HepG2 (cell line): ENCODE measurements around the gene EXOC3L4. TPM values are rescaled to one million over a fixed set of nuclear protein-coding genes. Genes with fewer than 3 reads are reported as not detected.

ENCODE experiments used
- ATF7-NPFF ChIP-seq: sonication (generic); formaldehyde crosslinking; IDR thresholded peaks from 2 replicates; pipeline ENCODE4 v1.8.1; 2023; ENCODE audit warnings: mild to moderate bottlenecking, low read depth, missing genetic modification reagents, moderate library complexity
- FOSL2 ChIP-seq: sonication (generic); formaldehyde crosslinking; IDR thresholded peaks from 2 replicates; pipeline ENCODE4 v1.4.0; 2020; ENCODE audit warnings: missing genetic modification reagents
- FOXC1 ChIP-seq: sonication (generic); formaldehyde crosslinking; IDR thresholded peaks from 2 replicates; pipeline ENCODE4 v1.8.0; 2022; ENCODE audit warnings: mild to moderate bottlenecking, missing genetic modification reagents, borderline replicate concordance
- MBD4 ChIP-seq: IDR thresholded peaks from 2 replicates; pipeline ENCODE4 v1.6.1; 2012; ENCODE audit warnings: low read length, inconsistent platforms, borderline replicate concordance
- NR3C1 ChIP-seq: sonication (generic); formaldehyde crosslinking; IDR thresholded peaks from 2 replicates; pipeline ENCODE4 v1.4.0; 2020; ENCODE audit warnings: missing genetic modification reagents
- PHF21A ChIP-seq: sonication (generic); formaldehyde crosslinking; IDR thresholded peaks from 2 replicates; pipeline ENCODE4 v1.5.0; 2020; ENCODE audit warnings: mild to moderate bottlenecking, missing genetic modification reagents
- PPARG ChIP-seq: conservative IDR thresholded peaks from 2 replicates; pipeline ENCODE4 v1.6.1; 2016; ENCODE audit warnings: missing biosample characterization, missing genetic modification reagents
- ZBTB38 ChIP-seq: sonication (generic); formaldehyde crosslinking; IDR thresholded peaks from 2 replicates; pipeline ENCODE4 v1.5.1; 2020; ENCODE audit warnings: mild to moderate bottlenecking, missing genetic modification reagents
- ZSCAN22 ChIP-seq: sonication (generic); formaldehyde crosslinking; IDR thresholded peaks from 2 replicates; pipeline ENCODE4 v1.4.0; 2020; ENCODE audit warnings: mild to moderate bottlenecking, missing genetic modification reagents
- polyA plus RNA-seq, 8 experiments: library from polyadenylated mRNA; depleted of rRNA in 3 of 8; stranded (reverse) in 7 of 8; unstranded in 1 of 8; fragments of >200 nt; fragmentation: Illumina TruSeq in 4 of 8; extraction: Trizol in 4 of 8; gene quantifications; 2 replicates each; pipeline versions ENCODE4 v1.2.1 to v1.2.3, GENCODE V29; 2011 to 2016; ENCODE audit warnings: low read depth in 4 of 8, missing spikeins in 1 of 8, mixed read lengths in 1 of 8; ENCODE audit not compliant: insufficient read depth in 1 of 8
- total RNA-seq, 5 experiments: library from RNA; depleted of rRNA; stranded (reverse); fragments of >200 nt; fragmentation: Illumina TruSeq; extraction: Trizol; gene quantifications; 2 replicates each; pipeline ENCODE4 v1.2.3, GENCODE V29; 2016; ENCODE audit warnings: low read depth in 1 of 5
- TF ChIP-seq, protein P1 (sequence below): sonication (generic); formaldehyde crosslinking; IDR thresholded peaks from 2 replicates; pipeline ENCODE4 v1.4.0; 2020; ENCODE audit warnings: mild to moderate bottlenecking, missing genetic modification reagents
- TF ChIP-seq, protein P2 (sequence below): IDR thresholded peaks from 2 replicates; pipeline ENCODE4 v1.6.1; 2016; ENCODE audit warnings: low read depth
- TF ChIP-seq, protein P3 (sequence below): IDR thresholded peaks from 2 replicates; pipeline ENCODE4 v1.6.1; 2016; ENCODE audit warnings: missing compliant biosample characterization, missing genetic modification reagents, borderline replicate concordance
- TF ChIP-seq, protein P4 (sequence below): sonication (generic); formaldehyde crosslinking; IDR thresholded peaks from 2 replicates; pipeline ENCODE4 v1.4.0; 2020; ENCODE audit warnings: missing genetic modification reagents
- TF ChIP-seq, protein P5 (sequence below): sonication (generic); formaldehyde crosslinking; IDR thresholded peaks from 2 replicates; pipeline ENCODE4 v1.4.0; 2020; ENCODE audit warnings: missing genetic modification reagents; ENCODE audit errors: not compliant biosample characterization
- TF ChIP-seq, protein P6 (sequence below): sonication (generic); formaldehyde crosslinking; IDR thresholded peaks from 2 replicates; pipeline ENCODE4 v1.4.0; 2020; ENCODE audit warnings: missing genetic modification reagents

The EXOC3L4 gene
- total and polyA plus RNA-seq, 2 of the 13 experiments (the other 11 are each of a cell fraction or from before 2014, with no cell fraction given): 11.8 to 27.0 TPM

DNA sequence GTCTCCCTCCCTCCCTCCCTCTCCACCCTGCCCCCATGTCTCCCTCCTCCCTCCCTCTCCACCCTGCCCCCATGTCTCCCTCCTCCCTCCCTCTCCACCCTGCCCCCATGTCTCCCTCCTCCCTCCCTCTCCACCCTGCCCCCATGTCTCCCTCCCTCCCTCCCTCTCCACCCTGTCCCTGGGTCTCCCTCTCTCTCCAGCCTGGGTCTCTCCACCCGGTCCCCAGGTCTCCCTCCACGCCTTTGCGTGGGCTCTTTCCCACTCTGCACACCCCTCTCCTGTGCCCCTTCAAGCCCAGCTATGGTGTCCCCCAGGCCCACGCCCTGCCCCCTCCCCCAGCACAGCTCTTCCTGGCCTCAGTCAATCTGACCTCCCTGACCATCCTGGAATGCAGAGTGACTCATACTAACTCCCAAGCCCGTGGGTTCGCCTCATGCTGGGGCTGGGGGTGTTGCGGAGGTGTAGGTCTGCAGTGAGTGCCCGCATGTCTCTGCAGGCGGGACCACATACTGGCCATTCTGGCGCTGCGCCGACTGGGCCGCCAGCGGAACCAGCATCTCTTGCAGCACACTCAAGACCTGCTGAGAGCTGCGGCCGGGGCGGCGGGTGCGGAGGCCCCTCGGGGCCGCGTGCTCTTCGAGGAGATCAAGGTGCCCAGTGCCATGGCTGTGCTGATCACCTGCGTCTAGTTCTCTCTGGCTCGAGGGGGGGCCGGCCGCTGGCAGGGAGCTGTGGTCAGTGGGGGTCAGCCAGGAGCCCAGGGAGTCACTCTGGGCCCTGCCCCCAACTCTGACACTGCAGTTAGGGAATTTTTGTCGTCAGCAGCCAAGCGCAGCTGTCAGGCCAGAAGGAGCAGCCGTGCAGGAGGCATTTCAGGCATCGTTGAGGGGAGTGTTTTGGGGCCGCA is 15.3 kb downstream of the EXOC3L4 start (continued):
- TF ChIP-seq, protein P1, sequence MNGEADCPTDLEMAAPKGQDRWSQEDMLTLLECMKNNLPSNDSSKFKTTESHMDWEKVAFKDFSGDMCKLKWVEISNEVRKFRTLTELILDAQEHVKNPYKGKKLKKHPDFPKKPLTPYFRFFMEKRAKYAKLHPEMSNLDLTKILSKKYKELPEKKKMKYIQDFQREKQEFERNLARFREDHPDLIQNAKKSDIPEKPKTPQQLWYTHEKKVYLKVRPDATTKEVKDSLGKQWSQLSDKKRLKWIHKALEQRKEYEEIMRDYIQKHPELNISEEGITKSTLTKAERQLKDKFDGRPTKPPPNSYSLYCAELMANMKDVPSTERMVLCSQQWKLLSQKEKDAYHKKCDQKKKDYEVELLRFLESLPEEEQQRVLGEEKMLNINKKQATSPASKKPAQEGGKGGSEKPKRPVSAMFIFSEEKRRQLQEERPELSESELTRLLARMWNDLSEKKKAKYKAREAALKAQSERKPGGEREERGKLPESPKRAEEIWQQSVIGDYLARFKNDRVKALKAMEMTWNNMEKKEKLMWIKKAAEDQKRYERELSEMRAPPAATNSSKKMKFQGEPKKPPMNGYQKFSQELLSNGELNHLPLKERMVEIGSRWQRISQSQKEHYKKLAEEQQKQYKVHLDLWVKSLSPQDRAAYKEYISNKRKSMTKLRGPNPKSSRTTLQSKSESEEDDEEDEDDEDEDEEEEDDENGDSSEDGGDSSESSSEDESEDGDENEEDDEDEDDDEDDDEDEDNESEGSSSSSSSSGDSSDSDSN: 0 out of 2 replicates have a peak, but pooled peaks have one; percentile 23
- TF ChIP-seq, protein P2, sequence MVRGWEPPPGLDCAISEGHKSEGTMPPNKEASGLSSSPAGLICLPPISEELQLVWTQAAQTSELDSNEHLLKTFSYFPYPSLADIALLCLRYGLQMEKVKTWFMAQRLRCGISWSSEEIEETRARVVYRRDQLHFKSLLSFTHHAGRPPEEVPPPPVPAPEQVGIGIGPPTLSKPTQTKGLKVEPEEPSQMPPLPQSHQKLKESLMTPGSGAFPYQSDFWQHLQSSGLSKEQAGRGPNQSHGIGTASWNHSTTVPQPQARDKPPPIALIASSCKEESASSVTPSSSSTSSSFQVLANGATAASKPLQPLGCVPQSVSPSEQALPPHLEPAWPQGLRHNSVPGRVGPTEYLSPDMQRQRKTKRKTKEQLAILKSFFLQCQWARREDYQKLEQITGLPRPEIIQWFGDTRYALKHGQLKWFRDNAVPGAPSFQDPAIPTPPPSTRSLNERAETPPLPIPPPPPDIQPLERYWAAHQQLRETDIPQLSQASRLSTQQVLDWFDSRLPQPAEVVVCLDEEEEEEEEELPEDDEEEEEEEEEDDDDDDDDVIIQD: no peak
- TF ChIP-seq, protein P3, sequence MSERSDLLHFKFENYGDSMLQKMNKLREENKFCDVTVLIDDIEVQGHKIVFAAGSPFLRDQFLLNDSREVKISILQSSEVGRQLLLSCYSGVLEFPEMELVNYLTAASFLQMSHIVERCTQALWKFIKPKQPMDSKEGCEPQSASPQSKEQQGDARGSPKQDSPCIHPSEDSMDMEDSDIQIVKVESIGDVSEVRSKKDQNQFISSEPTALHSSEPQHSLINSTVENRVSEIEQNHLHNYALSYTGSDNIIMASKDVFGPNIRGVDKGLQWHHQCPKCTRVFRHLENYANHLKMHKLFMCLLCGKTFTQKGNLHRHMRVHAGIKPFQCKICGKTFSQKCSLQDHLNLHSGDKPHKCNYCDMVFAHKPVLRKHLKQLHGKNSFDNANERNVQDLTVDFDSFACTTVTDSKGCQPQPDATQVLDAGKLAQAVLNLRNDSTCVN (CRISPR knock-in tag): no peak
- TF ChIP-seq FOSL2 (CRISPR knock-in tag): peak; percentile 96
- TF ChIP-seq NR3C1 (CRISPR knock-in tag): no peak
- no peak for TF ChIP-seq ATF7-NPFF (CRISPR knock-in tag)
- TF ChIP-seq, protein P4, sequence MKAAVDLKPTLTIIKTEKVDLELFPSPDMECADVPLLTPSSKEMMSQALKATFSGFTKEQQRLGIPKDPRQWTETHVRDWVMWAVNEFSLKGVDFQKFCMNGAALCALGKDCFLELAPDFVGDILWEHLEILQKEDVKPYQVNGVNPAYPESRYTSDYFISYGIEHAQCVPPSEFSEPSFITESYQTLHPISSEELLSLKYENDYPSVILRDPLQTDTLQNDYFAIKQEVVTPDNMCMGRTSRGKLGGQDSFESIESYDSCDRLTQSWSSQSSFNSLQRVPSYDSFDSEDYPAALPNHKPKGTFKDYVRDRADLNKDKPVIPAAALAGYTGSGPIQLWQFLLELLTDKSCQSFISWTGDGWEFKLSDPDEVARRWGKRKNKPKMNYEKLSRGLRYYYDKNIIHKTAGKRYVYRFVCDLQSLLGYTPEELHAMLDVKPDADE (CRISPR knock-in tag): no peak
- no peak for TF ChIP-seq ZSCAN22
- TF ChIP-seq MBD4: no peak
- TF ChIP-seq PPARG (CRISPR knock-in tag): no peak
- peak; percentile 53; the same call in 1 of the 2 replicates for TF ChIP-seq ZBTB38 (CRISPR knock-in tag)
- TF ChIP-seq FOXC1 (CRISPR knock-in tag): no peak
- TF ChIP-seq, protein P5, sequence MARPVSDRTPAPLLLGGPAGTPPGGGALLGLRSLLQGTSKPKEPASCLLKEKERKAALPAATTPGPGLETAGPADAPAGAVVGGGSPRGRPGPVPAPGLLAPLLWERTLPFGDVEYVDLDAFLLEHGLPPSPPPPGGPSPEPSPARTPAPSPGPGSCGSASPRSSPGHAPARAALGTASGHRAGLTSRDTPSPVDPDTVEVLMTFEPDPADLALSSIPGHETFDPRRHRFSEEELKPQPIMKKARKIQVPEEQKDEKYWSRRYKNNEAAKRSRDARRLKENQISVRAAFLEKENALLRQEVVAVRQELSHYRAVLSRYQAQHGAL (CRISPR knock-in tag): no peak
- no peak for TF ChIP-seq PHF21A (CRISPR knock-in tag)
- TF ChIP-seq, protein P6, sequence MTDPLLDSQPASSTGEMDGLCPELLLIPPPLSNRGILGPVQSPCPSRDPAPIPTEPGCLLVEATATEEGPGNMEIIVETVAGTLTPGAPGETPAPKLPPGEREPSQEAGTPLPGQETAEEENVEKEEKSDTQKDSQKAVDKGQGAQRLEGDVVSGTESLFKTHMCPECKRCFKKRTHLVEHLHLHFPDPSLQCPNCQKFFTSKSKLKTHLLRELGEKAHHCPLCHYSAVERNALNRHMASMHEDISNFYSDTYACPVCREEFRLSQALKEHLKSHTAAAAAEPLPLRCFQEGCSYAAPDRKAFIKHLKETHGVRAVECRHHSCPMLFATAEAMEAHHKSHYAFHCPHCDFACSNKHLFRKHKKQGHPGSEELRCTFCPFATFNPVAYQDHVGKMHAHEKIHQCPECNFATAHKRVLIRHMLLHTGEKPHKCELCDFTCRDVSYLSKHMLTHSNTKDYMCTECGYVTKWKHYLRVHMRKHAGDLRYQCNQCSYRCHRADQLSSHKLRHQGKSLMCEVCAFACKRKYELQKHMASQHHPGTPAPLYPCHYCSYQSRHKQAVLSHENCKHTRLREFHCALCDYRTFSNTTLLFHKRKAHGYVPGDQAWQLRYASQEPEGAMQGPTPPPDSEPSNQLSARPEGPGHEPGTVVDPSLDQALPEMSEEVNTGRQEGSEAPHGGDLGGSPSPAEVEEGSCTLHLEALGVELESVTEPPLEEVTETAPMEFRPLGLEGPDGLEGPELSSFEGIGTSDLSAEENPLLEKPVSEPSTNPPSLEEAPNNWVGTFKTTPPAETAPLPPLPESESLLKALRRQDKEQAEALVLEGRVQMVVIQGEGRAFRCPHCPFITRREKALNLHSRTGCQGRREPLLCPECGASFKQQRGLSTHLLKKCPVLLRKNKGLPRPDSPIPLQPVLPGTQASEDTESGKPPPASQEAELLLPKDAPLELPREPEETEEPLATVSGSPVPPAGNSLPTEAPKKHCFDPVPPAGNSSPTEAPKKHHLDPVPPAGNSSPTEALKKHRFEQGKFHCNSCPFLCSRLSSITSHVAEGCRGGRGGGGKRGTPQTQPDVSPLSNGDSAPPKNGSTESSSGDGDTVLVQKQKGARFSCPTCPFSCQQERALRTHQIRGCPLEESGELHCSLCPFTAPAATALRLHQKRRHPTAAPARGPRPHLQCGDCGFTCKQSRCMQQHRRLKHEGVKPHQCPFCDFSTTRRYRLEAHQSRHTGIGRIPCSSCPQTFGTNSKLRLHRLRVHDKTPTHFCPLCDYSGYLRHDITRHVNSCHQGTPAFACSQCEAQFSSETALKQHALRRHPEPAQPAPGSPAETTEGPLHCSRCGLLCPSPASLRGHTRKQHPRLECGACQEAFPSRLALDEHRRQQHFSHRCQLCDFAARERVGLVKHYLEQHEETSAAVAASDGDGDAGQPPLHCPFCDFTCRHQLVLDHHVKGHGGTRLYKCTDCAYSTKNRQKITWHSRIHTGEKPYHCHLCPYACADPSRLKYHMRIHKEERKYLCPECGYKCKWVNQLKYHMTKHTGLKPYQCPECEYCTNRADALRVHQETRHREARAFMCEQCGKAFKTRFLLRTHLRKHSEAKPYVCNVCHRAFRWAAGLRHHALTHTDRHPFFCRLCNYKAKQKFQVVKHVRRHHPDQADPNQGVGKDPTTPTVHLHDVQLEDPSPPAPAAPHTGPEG: no peak
